Activated T-cell treated with anti-CD3 and anti-CD28 coated beads, Interleukin-2, amount 50 U/mL, for 72 hours (primary cell): Measurements from ENCODE around the gene CIAO2B. TPM values are rescaled to one million over a fixed set of nuclear protein-coding genes. Genes with fewer than 3 reads are reported as not detected.
"Not testable (repeated sequence)": the region's sequence is repeated elsewhere in the genome, so short reads cannot be mapped to it uniquely, and the experiment has no call there.

Source experiments
- ATAC-seq, 2 donors: fragments of 150-1000 bp; cut with Tn5 transposase; replicated peaks in 1 of 2; 2 replicates each; pipeline ENCODE4 v1.10.0; 2021; ENCODE audit warnings: moderate library complexity in 2 of 2, mild to moderate bottlenecking in 1 of 2
- DNase-seq, 2 donors: peaks; one replicate each; pipeline ENCODE4 v3.0.0; 2021 to 2022; ENCODE audit warnings: mixed read lengths in 1 of 2
- H3K27ac Mint-ChIP-seq: one replicate; pipeline ENCODE4 v1.8.0; 2022; ENCODE audit warnings: mild to moderate bottlenecking, moderate library complexity, mixed read lengths
- H3K27me3 Mint-ChIP-seq: one replicate; pipeline ENCODE4 v1.8.0; 2022; ENCODE audit warnings: low read depth, mixed read lengths
- H3K36me3 Mint-ChIP-seq, 2 donors: one replicate each; pipeline ENCODE4 v1.8.0; 2022; ENCODE audit warnings: mixed read lengths in 2 of 2, mild to moderate bottlenecking in 1 of 2; ENCODE audit not compliant: insufficient read depth in 2 of 2
- H3K4me1 Mint-ChIP-seq: one replicate; pipeline ENCODE4 v1.8.0; 2022; ENCODE audit warnings: low read depth, mixed read lengths
- H3K4me3 Mint-ChIP-seq, 2 donors: one replicate each; pipeline ENCODE4 v1.8.0; 2022; ENCODE audit warnings: mild to moderate bottlenecking in 2 of 2, mixed read lengths in 2 of 2, moderate library complexity in 2 of 2
- H3K9me3 Mint-ChIP-seq, 2 donors: one replicate each; pipeline ENCODE4 v1.8.0; 2022; ENCODE audit warnings: mixed read lengths in 2 of 2
- total RNA-seq, 2 donors: library from RNA; stranded (reverse); gene quantifications; one replicate each; pipeline ENCODE4 v1.2.3, GENCODE V29; 2022

The CIAO2B gene
- total RNA-seq, 2 donors from 2014 or later: 145 to 167 TPM

- Mint-ChIP-seq H3K27ac (no peak overlapping the region), H3K4me1 (no peaks in the 10 kb centered on the region), H3K9me3 (no peaks in the 10 kb centered on the region), H3K36me3 (no peaks in the 10 kb centered on the region), H3K27me3 (no peaks in the 10 kb centered on the region), H3K4me3 (no peak overlapping the region)
- no peak for ATAC-seq
- no peak for DNase-seq
Observed at GRCh38 chr16:66968847-66969246, 34.6 kb upstream of the CIAO2B start.

- Mint-ChIP-seq H3K27ac (no peak overlapping the region), H3K4me1 (peaks cover 18% of the 10 kb centered on the region), H3K9me3 (no peaks in the 10 kb centered on the region), H3K36me3 (no peaks in the 10 kb centered on the region), H3K4me3 (no peak overlapping the region), H3K27me3 (no peaks in the 10 kb centered on the region)
- DNase-seq: no peak
- ATAC-seq: no peak
Observed at GRCh38 chr16:66964049-66964448, 29.8 kb upstream of the CIAO2B start.

GRCh38 chr16:66961914-66962313 lies 27.7 kb upstream of the CIAO2B start:
- ATAC-seq (peak in 1 of 2 donors; percentile 30), DNase-seq (no peak)
- Mint-ChIP-seq H3K36me3 (no peaks in the 10 kb centered on the region), H3K4me1 (peaks cover 24% of the 10 kb centered on the region), H3K27me3 (no peaks in the 10 kb centered on the region), H3K27ac (peak overlapping the region; percentile 15), H3K9me3 (no peaks in the 10 kb centered on the region), H3K4me3 (peak overlapping the region; percentile 75 to 78)

GRCh38 chr16:66961065-66961744 lies 27.0 kb upstream of the CIAO2B start, which contains the start of gene CES3:
Gene CES3, plus strand, starts transcription at chr16:66961266. Its CDS starts 42 bp downstream, at chr16:66961308.
- peak; percentile 75 to 81 for DNase-seq
- Mint-ChIP-seq H3K9me3 (no peaks in the 10 kb centered on the region), H3K4me1 (peaks cover 24% of the 10 kb centered on the region), H3K4me3 (peak within 1 kb of the TSS; percentile 75 to 78), H3K27ac (peak within 1 kb of the TSS; percentile 59), H3K27me3 (no peaks in the 10 kb centered on the region), H3K36me3 (no peaks in the 10 kb centered on the region)
- peak; percentile 91 to 95 for ATAC-seq

GRCh38 chr16:66960270-66960669 lies 26.1 kb upstream of the CIAO2B start:
- Mint-ChIP-seq H3K4me1 (peaks cover 24% of the 10 kb centered on the region), H3K27ac (peak overlapping the region; percentile 59), H3K9me3 (no peaks in the 10 kb centered on the region), H3K36me3 (no peaks in the 10 kb centered on the region), H3K4me3 (no peak overlapping the region), H3K27me3 (no peaks in the 10 kb centered on the region)
- no peak for DNase-seq
- no peak for ATAC-seq

GRCh38 chr16:66959704-66960161 lies 25.5 kb upstream of the CIAO2B start:
- ATAC-seq (no peak), DNase-seq (no peak)
- no peak overlapping the region for H3K4me3 Mint-ChIP-seq
- H3K9me3 Mint-ChIP-seq: no peaks in the 10 kb centered on the region
- H3K36me3 Mint-ChIP-seq: no peaks in the 10 kb centered on the region
- H3K27me3 Mint-ChIP-seq: no peaks in the 10 kb centered on the region
- peaks cover 24% of the 10 kb centered on the region for H3K4me1 Mint-ChIP-seq
- H3K27ac Mint-ChIP-seq: no peak overlapping the region

GRCh38 chr16:66958857-66959703 lies 24.9 kb upstream of the CIAO2B start:
- H3K27me3 Mint-ChIP-seq: peaks cover 2% of the 10 kb centered on the region
- H3K9me3 Mint-ChIP-seq: no peaks in the 10 kb centered on the region
- no peak overlapping the region for H3K4me3 Mint-ChIP-seq
- H3K27ac Mint-ChIP-seq: no peak overlapping the region
- DNase-seq: no peak
- peaks cover 24% of the 10 kb centered on the region for H3K4me1 Mint-ChIP-seq
- H3K36me3 Mint-ChIP-seq: no peaks in the 10 kb centered on the region
- ATAC-seq: no peak

- not testable (repeated sequence) for H3K36me3 Mint-ChIP-seq, ATAC-seq, H3K4me3 Mint-ChIP-seq, H3K9me3 Mint-ChIP-seq, DNase-seq, H3K27ac Mint-ChIP-seq
- H3K4me1 Mint-ChIP-seq: peaks cover 25% of the 10 kb centered on the region
- peaks cover 31% of the 10 kb centered on the region for H3K27me3 Mint-ChIP-seq
Observed at GRCh38 chr16:66956154-66956457, 21.9 kb upstream of the CIAO2B start.

GRCh38 chr16:66955363-66956153 lies 21.4 kb upstream of the CIAO2B start:
- not testable (repeated sequence) for H3K4me3 Mint-ChIP-seq, ATAC-seq, H3K9me3 Mint-ChIP-seq, H3K36me3 Mint-ChIP-seq, H3K27ac Mint-ChIP-seq, DNase-seq
- Mint-ChIP-seq H3K27me3 (peaks cover 36% of the 10 kb centered on the region), H3K4me1 (peaks cover 25% of the 10 kb centered on the region)

GRCh38 chr16:66954097-66954659 lies 20.0 kb upstream of the CIAO2B start:
- H3K9me3 Mint-ChIP-seq: peaks cover 2 to 8% of the 10 kb centered on the region in 2 donors
- H3K4me1 Mint-ChIP-seq: peaks cover 38% of the 10 kb centered on the region
- peak; percentile 77 to 81 for DNase-seq
- peak overlapping the region; percentile 31 for H3K27ac Mint-ChIP-seq
- H3K4me3 Mint-ChIP-seq: no peak overlapping the region
- H3K27me3 Mint-ChIP-seq: peaks cover 50% of the 10 kb centered on the region
- peaks cover 4 to 7% of the 10 kb centered on the region in 2 donors for H3K36me3 Mint-ChIP-seq
- peak; percentile 76 to 79 for ATAC-seq

GRCh38 chr16:66953462-66954096 lies 19.4 kb upstream of the CIAO2B start:
- H3K27ac Mint-ChIP-seq: no peak overlapping the region
- H3K4me3 Mint-ChIP-seq: no peak overlapping the region
- H3K9me3 Mint-ChIP-seq: peaks cover 2 to 8% of the 10 kb centered on the region in 2 donors
- peak in 1 of 2 donors; percentile 10 for ATAC-seq
- H3K27me3 Mint-ChIP-seq: peaks cover 56% of the 10 kb centered on the region
- DNase-seq: no peak
- H3K4me1 Mint-ChIP-seq: peaks cover 44% of the 10 kb centered on the region
- H3K36me3 Mint-ChIP-seq: peaks cover 4 to 7% of the 10 kb centered on the region in 2 donors

GRCh38 chr16:66952430-66953110 lies 18.4 kb upstream of the CIAO2B start:
- Mint-ChIP-seq H3K27ac (no peak overlapping the region), H3K4me1 (peaks cover 49% of the 10 kb centered on the region), H3K36me3 (peaks cover 4 to 7% of the 10 kb centered on the region in 2 donors), H3K9me3 (peaks cover 2 to 8% of the 10 kb centered on the region in 2 donors), H3K4me3 (no peak overlapping the region), H3K27me3 (peaks cover 66% of the 10 kb centered on the region)
- ATAC-seq (no peak), DNase-seq (no peak)
